ENCODE results near the gene HEPN1. TPM values are rescaled to one million over a fixed set of nuclear protein-coding genes. Genes with fewer than 3 reads are reported as not detected.

HEPN1 gene
- total RNA-seq, 1 experiment from 2014 or later, result not detected

DNA sequence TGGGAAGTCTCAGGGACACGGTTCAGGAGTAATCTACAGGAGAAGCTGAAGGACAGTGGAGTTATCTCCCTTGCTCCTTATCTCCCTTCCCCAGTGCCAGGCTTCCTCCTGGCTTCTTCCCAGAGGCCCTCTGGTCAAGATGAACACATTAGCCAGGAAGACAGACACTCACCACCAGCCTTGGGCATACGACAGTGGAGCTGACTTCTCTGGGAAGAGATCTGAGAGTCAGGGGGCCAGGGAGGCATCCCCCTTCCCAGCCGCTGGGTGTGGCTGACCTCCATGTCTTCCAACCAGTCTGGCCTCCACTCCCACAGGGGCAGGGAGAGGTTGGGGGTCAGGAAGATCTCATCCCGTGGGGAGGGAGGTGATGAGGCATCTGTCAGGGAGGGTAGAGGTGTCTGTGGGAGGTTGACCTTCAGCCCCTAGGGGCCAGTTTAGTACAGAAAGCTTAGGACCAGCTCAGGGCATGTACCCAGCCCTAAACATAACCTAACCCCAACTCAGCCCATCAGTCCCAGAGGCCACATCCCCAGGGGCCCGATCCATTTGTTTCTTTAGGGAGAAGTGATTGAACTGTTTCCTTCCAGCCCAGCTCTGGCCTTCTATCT, 34.1 kb upstream of the HEPN1 start (continued):
- TF ChIP-seq, protein P1, sequence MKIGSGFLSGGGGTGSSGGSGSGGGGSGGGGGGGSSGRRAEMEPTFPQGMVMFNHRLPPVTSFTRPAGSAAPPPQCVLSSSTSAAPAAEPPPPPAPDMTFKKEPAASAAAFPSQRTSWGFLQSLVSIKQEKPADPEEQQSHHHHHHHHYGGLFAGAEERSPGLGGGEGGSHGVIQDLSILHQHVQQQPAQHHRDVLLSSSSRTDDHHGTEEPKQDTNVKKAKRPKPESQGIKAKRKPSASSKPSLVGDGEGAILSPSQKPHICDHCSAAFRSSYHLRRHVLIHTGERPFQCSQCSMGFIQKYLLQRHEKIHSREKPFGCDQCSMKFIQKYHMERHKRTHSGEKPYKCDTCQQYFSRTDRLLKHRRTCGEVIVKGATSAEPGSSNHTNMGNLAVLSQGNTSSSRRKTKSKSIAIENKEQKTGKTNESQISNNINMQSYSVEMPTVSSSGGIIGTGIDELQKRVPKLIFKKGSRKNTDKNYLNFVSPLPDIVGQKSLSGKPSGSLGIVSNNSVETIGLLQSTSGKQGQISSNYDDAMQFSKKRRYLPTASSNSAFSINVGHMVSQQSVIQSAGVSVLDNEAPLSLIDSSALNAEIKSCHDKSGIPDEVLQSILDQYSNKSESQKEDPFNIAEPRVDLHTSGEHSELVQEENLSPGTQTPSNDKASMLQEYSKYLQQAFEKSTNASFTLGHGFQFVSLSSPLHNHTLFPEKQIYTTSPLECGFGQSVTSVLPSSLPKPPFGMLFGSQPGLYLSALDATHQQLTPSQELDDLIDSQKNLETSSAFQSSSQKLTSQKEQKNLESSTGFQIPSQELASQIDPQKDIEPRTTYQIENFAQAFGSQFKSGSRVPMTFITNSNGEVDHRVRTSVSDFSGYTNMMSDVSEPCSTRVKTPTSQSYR (CRISPR knock-in tag; IDR thresholded peaks at IDR 0.05), result no peak
- TF ChIP-seq, protein P2, sequence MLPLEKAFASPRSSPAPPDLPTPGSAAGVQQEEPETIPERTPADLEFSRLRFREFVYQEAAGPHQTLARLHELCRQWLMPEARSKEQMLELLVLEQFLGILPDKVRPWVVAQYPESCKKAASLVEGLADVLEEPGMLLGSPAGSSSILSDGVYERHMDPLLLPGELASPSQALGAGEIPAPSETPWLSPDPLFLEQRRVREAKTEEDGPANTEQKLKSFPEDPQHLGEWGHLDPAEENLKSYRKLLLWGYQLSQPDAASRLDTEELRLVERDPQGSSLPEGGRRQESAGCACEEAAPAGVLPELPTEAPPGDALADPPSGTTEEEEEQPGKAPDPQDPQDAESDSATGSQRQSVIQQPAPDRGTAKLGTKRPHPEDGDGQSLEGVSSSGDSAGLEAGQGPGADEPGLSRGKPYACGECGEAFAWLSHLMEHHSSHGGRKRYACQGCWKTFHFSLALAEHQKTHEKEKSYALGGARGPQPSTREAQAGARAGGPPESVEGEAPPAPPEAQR (CRISPR knock-in tag; IDR thresholded peaks at IDR 0.05), result no peak
- no peak for TF ChIP-seq TP53 (CRISPR knock-in tag; IDR thresholded peaks at IDR 0.05)
- TF ChIP-seq, protein P3, sequence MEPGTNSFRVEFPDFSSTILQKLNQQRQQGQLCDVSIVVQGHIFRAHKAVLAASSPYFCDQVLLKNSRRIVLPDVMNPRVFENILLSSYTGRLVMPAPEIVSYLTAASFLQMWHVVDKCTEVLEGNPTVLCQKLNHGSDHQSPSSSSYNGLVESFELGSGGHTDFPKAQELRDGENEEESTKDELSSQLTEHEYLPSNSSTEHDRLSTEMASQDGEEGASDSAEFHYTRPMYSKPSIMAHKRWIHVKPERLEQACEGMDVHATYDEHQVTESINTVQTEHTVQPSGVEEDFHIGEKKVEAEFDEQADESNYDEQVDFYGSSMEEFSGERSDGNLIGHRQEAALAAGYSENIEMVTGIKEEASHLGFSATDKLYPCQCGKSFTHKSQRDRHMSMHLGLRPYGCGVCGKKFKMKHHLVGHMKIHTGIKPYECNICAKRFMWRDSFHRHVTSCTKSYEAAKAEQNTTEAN (CRISPR knock-in tag; IDR thresholded peaks at IDR 0.05), result no peak
- TF ChIP-seq ETV6 (CRISPR knock-in tag; IDR thresholded peaks at IDR 0.05), result no peak
- no peak for TF ChIP-seq ZNF121 (CRISPR knock-in tag; IDR thresholded peaks at IDR 0.05)
- TF ChIP-seq, protein P4, sequence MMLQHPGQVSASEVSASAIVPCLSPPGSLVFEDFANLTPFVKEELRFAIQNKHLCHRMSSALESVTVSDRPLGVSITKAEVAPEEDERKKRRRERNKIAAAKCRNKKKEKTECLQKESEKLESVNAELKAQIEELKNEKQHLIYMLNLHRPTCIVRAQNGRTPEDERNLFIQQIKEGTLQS (CRISPR knock-in tag; conservative IDR thresholded peaks at IDR 0.05), result no peak

DNA sequence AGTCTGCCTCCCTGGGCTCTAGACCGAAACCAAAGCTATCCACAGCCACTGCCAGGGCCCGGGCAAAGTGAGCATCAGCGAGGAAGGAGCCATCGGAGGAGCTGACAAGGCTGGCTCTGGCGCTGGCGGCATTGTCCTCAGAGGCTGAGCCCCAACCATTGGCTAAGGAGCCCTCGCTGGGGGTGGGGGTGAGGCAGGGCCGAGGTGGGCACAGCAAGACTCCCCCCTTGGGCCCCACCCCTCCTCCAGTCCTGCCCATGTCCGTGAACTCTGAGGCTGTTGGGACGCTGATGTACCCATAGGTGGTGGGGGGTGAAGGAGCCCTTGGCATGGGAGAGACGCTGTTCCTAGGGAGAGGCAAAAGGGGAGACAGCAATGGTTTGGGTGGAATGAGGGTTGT, 32.6 kb upstream of the HEPN1 start:
- Mint-ChIP-seq H3K4me1 (peaks cover 12% of the 10 kb centered on the region; the same call in 1 of the 2 replicates), H3K27me3 (ENCODE audit: low read depth) (peaks cover 40% of the 10 kb centered on the region), H3K9me3 (no peaks in the 10 kb centered on the region), H3K27ac (no peak overlapping the region), H3K36me3 (no peaks in the 10 kb centered on the region), H3K4me3 (no peak overlapping the region)
- TF ChIP-seq TEAD4 (CRISPR knock-in tag; IDR thresholded peaks at IDR 0.05) (no peak), FOXJ3 (CRISPR knock-in tag; IDR thresholded peaks at IDR 0.05; ENCODE audit: borderline replicate concordance) (no peak), NFE2L1 (CRISPR knock-in tag; IDR thresholded peaks at IDR 0.05) (no peak), JAZF1 (CRISPR knock-in tag; IDR thresholded peaks at IDR 0.05) (no peak), ZNF138 (CRISPR knock-in tag; conservative IDR thresholded peaks at IDR 0.05) (no peak), ZNF219 (CRISPR knock-in tag; IDR thresholded peaks at IDR 0.05; ENCODE audit: borderline replicate concordance) (no peak)
- TF ChIP-seq, protein P5, sequence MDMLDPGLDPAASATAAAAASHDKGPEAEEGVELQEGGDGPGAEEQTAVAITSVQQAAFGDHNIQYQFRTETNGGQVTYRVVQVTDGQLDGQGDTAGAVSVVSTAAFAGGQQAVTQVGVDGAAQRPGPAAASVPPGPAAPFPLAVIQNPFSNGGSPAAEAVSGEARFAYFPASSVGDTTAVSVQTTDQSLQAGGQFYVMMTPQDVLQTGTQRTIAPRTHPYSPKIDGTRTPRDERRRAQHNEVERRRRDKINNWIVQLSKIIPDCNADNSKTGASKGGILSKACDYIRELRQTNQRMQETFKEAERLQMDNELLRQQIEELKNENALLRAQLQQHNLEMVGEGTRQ (CRISPR knock-in tag; IDR thresholded peaks at IDR 0.05), result no peak
- TF ChIP-seq, protein P3 (CRISPR knock-in tag; IDR thresholded peaks at IDR 0.05), result no peak
- TF ChIP-seq, protein P6, sequence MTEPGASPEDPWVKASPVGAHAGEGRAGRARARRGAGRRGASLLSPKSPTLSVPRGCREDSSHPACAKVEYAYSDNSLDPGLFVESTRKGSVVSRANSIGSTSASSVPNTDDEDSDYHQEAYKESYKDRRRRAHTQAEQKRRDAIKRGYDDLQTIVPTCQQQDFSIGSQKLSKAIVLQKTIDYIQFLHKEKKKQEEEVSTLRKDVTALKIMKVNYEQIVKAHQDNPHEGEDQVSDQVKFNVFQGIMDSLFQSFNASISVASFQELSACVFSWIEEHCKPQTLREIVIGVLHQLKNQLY (CRISPR knock-in tag; IDR thresholded peaks at IDR 0.05), result no peak
- POLR2A ChIA-PET, result no interaction called here
- CTCF ChIA-PET, result interaction anchor here (0.8 to 3.4 kb wide), 3 partner anchors 10 to 20 kb away, joined by 4 to 20 read pairs (median 5); no protein-coding TSS in a partner anchor
- DNase-seq (ENCODE audit: low spot score), result no peak
- ATAC-seq, result no peak
